OCI-LY1 (cell line): ENCODE results near the gene GABRG3.

Experiments
- H2AFZ ChIP-seq: fragments of 200-600 bp; sonication (generic), shearing (Covaris generic); 2 replicates; pipeline ENCODE4 v1.6.0; 2014; ENCODE audit warnings: antibody characterized with exemption, mild to moderate bottlenecking, low read length
- H3F3A ChIP-seq: fragments of 200-600 bp; sonication (generic), shearing (Covaris generic); 2 replicates; pipeline ENCODE4 v1.6.0; 2014; ENCODE audit warnings: mild to moderate bottlenecking, antibody characterized with exemption, low read length, moderate library complexity; ENCODE audit not compliant: insufficient read depth
- H3K27ac ChIP-seq: fragments of 200-600 bp; sonication (generic); 2 replicates; pipeline ENCODE4 v1.5.1; 2014; ENCODE audit warnings: low read length, mixed run types, mild to moderate bottlenecking, low read depth; ENCODE audit not compliant: poor library complexity, severe bottlenecking
- H3K27me3 ChIP-seq: fragments of 200-600 bp; sonication (generic); 2 replicates; pipeline ENCODE4 v1.6.0; 2014; ENCODE audit warnings: antibody characterized with exemption, mild to moderate bottlenecking, low read length, moderate library complexity; ENCODE audit not compliant: insufficient read depth
- H3K36me3 ChIP-seq: fragments of 200-600 bp; sonication (generic); 2 replicates; pipeline ENCODE4 v1.6.1; 2014; ENCODE audit warnings: mild to moderate bottlenecking, antibody characterized with exemption, low read length, moderate library complexity, mixed read lengths; ENCODE audit not compliant: insufficient read depth
- H3K4me1 ChIP-seq: fragments of 200-600 bp; sonication (generic); 2 replicates; pipeline ENCODE4 v1.5.1; 2014; ENCODE audit warnings: mild to moderate bottlenecking, low read length, moderate library complexity; ENCODE audit not compliant: insufficient read depth, severe bottlenecking
- H3K4me2 ChIP-seq: fragments of 200-600 bp; sonication (generic), shearing (Covaris generic); 2 replicates; pipeline ENCODE4 v1.6.1; 2014; ENCODE audit warnings: low read length
- H3K4me3 ChIP-seq: fragments of 200-600 bp; sonication (generic); 2 replicates; pipeline ENCODE4 v1.5.1; 2014; ENCODE audit warnings: low read length, low read depth, mild to moderate bottlenecking, mixed read lengths; ENCODE audit not compliant: poor library complexity, severe bottlenecking
- H3K79me2 ChIP-seq: fragments of 200-600 bp; shearing (Covaris generic); 2 replicates; pipeline ENCODE4 v1.6.1; 2016; ENCODE audit warnings: mixed run types, low read length, mixed read lengths; ENCODE audit not compliant: insufficient read depth
- H3K9ac ChIP-seq: fragments of 200-600 bp; sonication (generic), shearing (Covaris generic); 2 replicates; pipeline ENCODE4 v1.6.1; 2014; ENCODE audit warnings: mild to moderate bottlenecking, low read length, mixed read lengths
- H3K9me2 ChIP-seq: fragments of 200-600 bp; sonication (generic), shearing (Covaris generic); 2 replicates; pipeline ENCODE4 v1.6.1; 2014; ENCODE audit warnings: low read depth, mild to moderate bottlenecking, low read length, mixed read lengths
- H3K9me3 ChIP-seq: fragments of 200-600 bp; shearing (Covaris generic); 2 replicates; pipeline ENCODE4 v1.6.1; 2014; ENCODE audit warnings: low read length, mixed read lengths
- H4K20me1 ChIP-seq: fragments of 200-600 bp; sonication (generic), shearing (Covaris generic); 2 replicates; pipeline ENCODE4 v1.6.0; 2016; ENCODE audit warnings: mild to moderate bottlenecking, low read length; ENCODE audit not compliant: insufficient read depth
- CTCF ChIP-seq: fragments of 200-600 bp; sonication (generic), shearing (Covaris generic); IDR thresholded peaks from 2 replicates; pipeline ENCODE4 v1.5.1; 2017; ENCODE audit warnings: mild to moderate bottlenecking, antibody characterized with exemption, low read length, moderate library complexity, mixed read lengths
- EZH2 ChIP-seq: fragments of 200-600 bp; sonication (generic), shearing (Covaris generic); IDR thresholded peaks from 2 replicates; pipeline ENCODE4 v1.8.0; 2017; ENCODE audit warnings: borderline replicate concordance, mixed run types, mild to moderate bottlenecking, antibody characterized with exemption, low read length, moderate library complexity, mixed read lengths

Gene GABRG3

GRCh38 chr15:27017168-27017809, 46.3 kb downstream of the GABRG3 start:
- Histone ChIP-seq H3F3A (no peaks in the 10 kb centered on the region), H4K20me1 (no peaks in the 10 kb centered on the region), H3K9ac (no peak overlapping the region), H3K36me3 (no peaks in the 10 kb centered on the region), H3K4me3 (no peak overlapping the region), H3K79me2 (no peaks in the 10 kb centered on the region), H3K9me2 (no peaks in the 10 kb centered on the region), H3K27me3 (no peaks in the 10 kb centered on the region), H3K27ac (no peak overlapping the region), H3K9me3 (no peaks in the 10 kb centered on the region), H2AFZ (no peak overlapping the region), H3K4me2 (no peak overlapping the region), H3K4me1 (no peaks in the 10 kb centered on the region)
- peak; percentile 93 for TF ChIP-seq CTCF
- TF ChIP-seq EZH2 = no peak

GRCh38 chr15:27019687-27020086, 48.7 kb downstream of the GABRG3 start:
- no peaks in the 10 kb centered on the region for H3F3A ChIP-seq
- H2AFZ ChIP-seq = no peak overlapping the region
- no peaks in the 10 kb centered on the region for H4K20me1 ChIP-seq
- no peak for TF ChIP-seq CTCF
- no peak for TF ChIP-seq EZH2
- no peaks in the 10 kb centered on the region for H3K27me3 ChIP-seq
- H3K36me3 ChIP-seq = no peaks in the 10 kb centered on the region
- no peaks in the 10 kb centered on the region for H3K9me3 ChIP-seq
- H3K4me2 ChIP-seq = no peak overlapping the region
- H3K79me2 ChIP-seq = no peaks in the 10 kb centered on the region
- H3K9ac ChIP-seq = no peak overlapping the region
- H3K4me1 ChIP-seq = no peaks in the 10 kb centered on the region
- no peaks in the 10 kb centered on the region for H3K9me2 ChIP-seq
- no peak overlapping the region for H3K4me3 ChIP-seq
- H3K27ac ChIP-seq = no peak overlapping the region

DNA sequence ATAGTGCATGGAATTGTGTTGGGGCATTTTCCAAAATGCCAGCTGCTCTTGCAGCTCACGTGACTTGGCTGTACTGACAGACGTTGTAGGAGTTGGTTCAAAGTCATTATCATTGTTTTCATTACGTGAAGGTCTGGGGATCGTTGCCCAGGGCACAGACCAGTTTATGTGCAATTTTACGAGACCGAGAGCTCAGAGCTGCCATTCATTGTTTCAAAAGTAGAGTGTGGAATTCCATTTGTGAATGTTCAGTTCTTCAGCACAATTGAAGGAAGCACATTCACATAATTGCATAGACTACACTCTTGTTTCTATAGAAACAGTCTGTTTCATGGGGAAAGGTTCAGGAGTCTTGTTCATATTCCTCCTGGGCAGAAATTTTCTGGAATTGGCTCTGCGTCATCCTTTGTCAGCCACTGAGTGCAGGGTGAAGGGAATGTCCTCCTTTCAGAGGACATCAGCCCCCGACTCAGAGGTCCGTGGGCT, 54.5 kb downstream of the GABRG3 start:
- no peaks in the 10 kb centered on the region for H3K36me3 ChIP-seq

More for the DNA sequence above, 54.5 kb downstream of the GABRG3 start:
- Histone ChIP-seq H3K4me2 (no peak overlapping the region), H4K20me1 (no peaks in the 10 kb centered on the region), H3K4me1 (no peaks in the 10 kb centered on the region), H3K27ac (no peak overlapping the region), H3K79me2 (no peaks in the 10 kb centered on the region), H3K9me2 (no peaks in the 10 kb centered on the region), H3F3A (no peaks in the 10 kb centered on the region), H3K9me3 (no peaks in the 10 kb centered on the region), H3K4me3 (no peak overlapping the region), H2AFZ (no peak overlapping the region), H3K27me3 (no peaks in the 10 kb centered on the region), H3K9ac (no peak overlapping the region)
- TF ChIP-seq EZH2 = no peak
- no peak for TF ChIP-seq CTCF
